Dermis blood vessel endothelial cell (primary cell): ENCODE measurements around the gene MXRA7. TPM values are rescaled to one million over a fixed set of nuclear protein-coding genes. Genes with fewer than 3 reads are reported as not detected.

ENCODE experiments used
- DNase-seq: peaks from one replicate; pipeline ENCODE4 v3.0.0; 2010
- total RNA-seq: library from RNA; depleted of rRNA; stranded (reverse); fragments of >200 nt; gene quantifications from 2 replicates; pipeline ENCODE4 v1.2.3, GENCODE V29; 2014

MXRA7 gene
- total RNA-seq, 1 donor from 2014 or later: 131 TPM

- no peak for DNase-seq
Measured at GRCh38 chr17:76674600-76674999, 36.2 kb downstream of the MXRA7 start.

GRCh38 chr17:76673729-76674128, 37.0 kb downstream of the MXRA7 start:
- DNase-seq: no peak

- no peak for DNase-seq
Measured at GRCh38 chr17:76672892-76673291, 37.9 kb downstream of the MXRA7 start.

- peak; percentile 39 for DNase-seq
Measured at GRCh38 chr17:76672270-76672851, 38.4 kb downstream of the MXRA7 start.

GRCh38 chr17:76671912-76672262, 38.9 kb downstream of the MXRA7 start:
- DNase-seq: no peak

- peak; percentile 100 for DNase-seq
Measured at GRCh38 chr17:76671123-76671911, 39.4 kb downstream of the MXRA7 start.

GRCh38 chr17:76670718-76671122, 40.0 kb downstream of the MXRA7 start:
- no peak for DNase-seq

- DNase-seq: peak; percentile 32
Measured at GRCh38 chr17:76670020-76670717, 40.6 kb downstream of the MXRA7 start.

GRCh38 chr17:76667786-76668453, 42.8 kb downstream of the MXRA7 start:
- DNase-seq: no peak

- no peak for DNase-seq
Measured at GRCh38 chr17:76667491-76667755, 43.3 kb downstream of the MXRA7 start.

GRCh38 chr17:76660656-76661042, 50.1 kb downstream of the MXRA7 start:
- DNase-seq: no peak

- peak; percentile 23 for DNase-seq
Measured at GRCh38 chr17:76659928-76660655, 50.7 kb downstream of the MXRA7 start.

GRCh38 chr17:76658242-76658662, 52.5 kb downstream of the MXRA7 start:
- DNase-seq: no peak

- no peak for DNase-seq
Measured at GRCh38 chr17:76657505-76658241, 53.1 kb downstream of the MXRA7 start.

GRCh38 chr17:76654408-76654807, 56.4 kb downstream of the MXRA7 start:
- DNase-seq: no peak

- DNase-seq: no peak
Measured at GRCh38 chr17:76650504-76650903, 60.3 kb downstream of the MXRA7 start.

- DNase-seq: no peak
Measured at GRCh38 chr17:76646712-76647111, 64.1 kb downstream of the MXRA7 start.

- DNase-seq: no peak
Measured at GRCh38 chr17:76645481-76645880, 65.3 kb downstream of the MXRA7 start.

- no peak for DNase-seq
Measured at GRCh38 chr17:76644995-76645394, 65.8 kb downstream of the MXRA7 start.

- peak; percentile 54 for DNase-seq
Measured at GRCh38 chr17:76643553-76644148, 67.1 kb downstream of the MXRA7 start, which contains the start of gene ST6GALNAC1. Gene ST6GALNAC1, minus strand, starts transcription at chr17:76643757. Its CDS starts 119 bp downstream, at chr17:76643638.

- DNase-seq: no peak
Measured at GRCh38 chr17:76642994-76643393, 67.8 kb downstream of the MXRA7 start.
